Nephron progenitor cell (in vitro differentiated cells): ENCODE measurements around the gene ZNF134.
A peak's percentile ranks its signal among the peaks of the same experiment; 100 is the strongest.

Experiments used
- DNase-seq: peaks from one replicate; pipeline ENCODE4 v3.0.0; 2021
- H3K27ac Mint-ChIP-seq: 2 replicates; pipeline ENCODE4 v1.8.0; 2021; ENCODE audit warnings: mild to moderate bottlenecking, moderate library complexity, mixed read lengths
- H3K27me3 Mint-ChIP-seq: 2 replicates; pipeline ENCODE4 v1.8.0; 2021; ENCODE audit warnings: mild to moderate bottlenecking, low read depth, mixed read lengths; ENCODE audit not compliant: poor library complexity
- H3K36me3 Mint-ChIP-seq: 2 replicates; pipeline ENCODE4 v1.8.0; 2021; ENCODE audit warnings: low read depth, mixed read lengths
- H3K4me1 Mint-ChIP-seq: 2 replicates; pipeline ENCODE4 v1.8.0; 2021; ENCODE audit warnings: mixed read lengths
- H3K4me3 Mint-ChIP-seq: 2 replicates; pipeline ENCODE4 v1.8.0; 2021; ENCODE audit warnings: mild to moderate bottlenecking, moderate library complexity, mixed read lengths
- H3K9me3 Mint-ChIP-seq: 2 replicates; pipeline ENCODE4 v1.8.0; 2021; ENCODE audit warnings: mild to moderate bottlenecking, moderate library complexity, mixed read lengths
- TF ChIP-seq, protein P1 (sequence below): fragments of 200-600 bp; sonication (generic); IDR thresholded peaks from 2 replicates; pipeline ENCODE4 v1.5.0; 2021; ENCODE audit warnings: antibody characterized with exemption

Gene ZNF134

DNA sequence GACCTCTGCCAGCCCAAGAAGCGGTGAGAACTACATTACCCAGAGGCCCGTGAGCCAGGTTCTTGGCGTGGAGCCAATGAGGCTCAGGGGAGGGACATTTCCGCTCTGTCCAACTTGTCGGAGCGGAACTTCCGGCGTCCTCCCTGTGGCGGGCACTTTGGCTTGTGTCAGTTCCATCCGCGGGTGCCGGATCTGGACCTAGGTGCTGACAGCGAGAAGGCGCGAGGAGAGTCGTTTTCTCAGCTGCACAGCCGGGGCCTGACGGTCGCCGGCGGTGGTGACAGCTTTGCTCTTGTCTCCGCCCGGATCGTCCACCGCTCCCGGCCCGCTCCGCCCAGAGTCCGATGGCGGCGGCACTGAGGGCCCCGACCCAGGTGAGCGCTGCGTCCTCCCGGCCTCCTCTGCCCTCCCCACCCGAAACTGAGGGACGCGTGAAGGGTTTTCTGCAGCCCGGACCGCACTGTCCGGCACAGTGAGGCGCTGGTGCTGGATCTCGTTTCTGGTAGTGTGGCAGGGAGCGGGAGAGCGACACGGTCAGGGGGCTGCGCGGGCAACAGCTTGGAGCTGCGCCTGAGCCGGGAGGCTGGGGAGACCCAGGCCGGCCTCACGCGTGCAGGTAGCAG lies 14.2 kb upstream of the ZNF134 start, which contains the start of gene ZNF530:
ZNF530 (plus strand) TSS at position 125 of the 623 bp plus-strand sequence. CDS start 4,461 bp downstream, outside the sequence.
- peak; percentile 82 for DNase-seq
- Mint-ChIP-seq H3K4me1 (peaks cover 20% of the 10 kb centered on the region), H3K27me3 (peaks cover 13% of the 10 kb centered on the region), H3K27ac (no peak within 1 kb of the TSS), H3K36me3 (peaks cover 53% of the 10 kb centered on the region), H3K4me3 (peak within 1 kb of the TSS; percentile 88), H3K9me3 (peaks cover 83% of the 10 kb centered on the region)
- TF ChIP-seq, protein P1, sequence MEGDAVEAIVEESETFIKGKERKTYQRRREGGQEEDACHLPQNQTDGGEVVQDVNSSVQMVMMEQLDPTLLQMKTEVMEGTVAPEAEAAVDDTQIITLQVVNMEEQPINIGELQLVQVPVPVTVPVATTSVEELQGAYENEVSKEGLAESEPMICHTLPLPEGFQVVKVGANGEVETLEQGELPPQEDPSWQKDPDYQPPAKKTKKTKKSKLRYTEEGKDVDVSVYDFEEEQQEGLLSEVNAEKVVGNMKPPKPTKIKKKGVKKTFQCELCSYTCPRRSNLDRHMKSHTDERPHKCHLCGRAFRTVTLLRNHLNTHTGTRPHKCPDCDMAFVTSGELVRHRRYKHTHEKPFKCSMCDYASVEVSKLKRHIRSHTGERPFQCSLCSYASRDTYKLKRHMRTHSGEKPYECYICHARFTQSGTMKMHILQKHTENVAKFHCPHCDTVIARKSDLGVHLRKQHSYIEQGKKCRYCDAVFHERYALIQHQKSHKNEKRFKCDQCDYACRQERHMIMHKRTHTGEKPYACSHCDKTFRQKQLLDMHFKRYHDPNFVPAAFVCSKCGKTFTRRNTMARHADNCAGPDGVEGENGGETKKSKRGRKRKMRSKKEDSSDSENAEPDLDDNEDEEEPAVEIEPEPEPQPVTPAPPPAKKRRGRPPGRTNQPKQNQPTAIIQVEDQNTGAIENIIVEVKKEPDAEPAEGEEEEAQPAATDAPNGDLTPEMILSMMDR = no peak

- Mint-ChIP-seq H3K27me3 (no peaks in the 10 kb centered on the region), H3K36me3 (peaks cover 92% of the 10 kb centered on the region), H3K4me1 (no peaks in the 10 kb centered on the region), H3K9me3 (peaks cover 91% of the 10 kb centered on the region), H3K27ac (no peak overlapping the region), H3K4me3 (no peak overlapping the region)
- no peak for DNase-seq
- TF ChIP-seq, protein P1 = no peak
Measured at GRCh38 chr19:57606931-57607330, 7.1 kb upstream of the ZNF134 start.

- H3K36me3 Mint-ChIP-seq = peaks cover 92% of the 10 kb centered on the region
- TF ChIP-seq, protein P1 = no peak
- no peak overlapping the region for H3K27ac Mint-ChIP-seq
- no peak overlapping the region for H3K4me3 Mint-ChIP-seq
- H3K4me1 Mint-ChIP-seq = peaks cover 11% of the 10 kb centered on the region
- H3K9me3 Mint-ChIP-seq = peaks cover 94% of the 10 kb centered on the region
- DNase-seq = no peak
- H3K27me3 Mint-ChIP-seq = peaks cover 4% of the 10 kb centered on the region
Measured at GRCh38 chr19:57611113-57611512, 2.9 kb upstream of the ZNF134 start.

DNA sequence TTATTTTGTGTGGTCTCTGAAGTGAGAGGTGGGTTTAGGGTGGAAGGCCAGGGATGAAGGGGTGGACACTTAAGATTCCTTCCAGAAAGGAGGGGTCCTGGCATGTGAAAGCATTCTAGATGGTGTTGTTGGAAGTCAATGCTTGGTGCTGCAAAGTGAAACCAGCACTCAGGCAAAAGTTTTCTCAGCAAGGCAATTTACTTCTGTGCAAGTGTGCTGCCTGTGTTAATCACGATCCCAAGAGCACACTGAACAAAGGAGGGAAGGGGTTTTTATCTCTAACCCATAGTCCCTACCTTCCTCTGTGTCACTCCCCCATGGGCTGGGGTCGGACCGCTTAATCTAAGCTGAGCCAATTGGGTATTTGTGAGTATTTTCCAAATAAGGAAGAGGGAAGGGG lies 1.3 kb downstream of the ZNF134 start:
- Mint-ChIP-seq H3K27ac (peak overlapping the region; percentile 91), H3K4me1 (peaks cover 11% of the 10 kb centered on the region), H3K9me3 (peaks cover 99% of the 10 kb centered on the region), H3K4me3 (peak overlapping the region; percentile 97), H3K27me3 (peaks cover 4% of the 10 kb centered on the region), H3K36me3 (peaks cover 95% of the 10 kb centered on the region)
- TF ChIP-seq, protein P1 = no peak
- DNase-seq = no peak

GRCh38 chr19:57620673-57621348 lies 6.8 kb downstream of the ZNF134 start:
- Mint-ChIP-seq H3K27ac (no peak overlapping the region), H3K27me3 (peaks cover 3% of the 10 kb centered on the region), H3K4me1 (no peaks in the 10 kb centered on the region), H3K36me3 (peaks cover 100% of the 10 kb centered on the region), H3K9me3 (peaks cover 100% of the 10 kb centered on the region), H3K4me3 (peak overlapping the region; percentile 25)
- no peak for DNase-seq
- TF ChIP-seq, protein P1 = no peak
